Activated CD4-positive, alpha-beta T cell treated with anti-CD3 and anti-CD28 coated beads for 4 hours (primary cell): Measurements from ENCODE around the gene FBXO27.
"Not testable (repeated sequence)": the region's sequence is repeated elsewhere in the genome, so short reads cannot be mapped to it uniquely, and the experiment has no call there.

Experiments used
- DNase-seq, 2 donors: peaks; one replicate each; pipeline ENCODE4 v3.0.0-alpha.2; 2020

FBXO27 gene, protein sequence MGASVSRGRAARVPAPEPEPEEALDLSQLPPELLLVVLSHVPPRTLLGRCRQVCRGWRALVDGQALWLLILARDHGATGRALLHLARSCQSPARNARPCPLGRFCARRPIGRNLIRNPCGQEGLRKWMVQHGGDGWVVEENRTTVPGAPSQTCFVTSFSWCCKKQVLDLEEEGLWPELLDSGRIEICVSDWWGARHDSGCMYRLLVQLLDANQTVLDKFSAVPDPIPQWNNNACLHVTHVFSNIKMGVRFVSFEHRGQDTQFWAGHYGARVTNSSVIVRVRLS

DNA sequence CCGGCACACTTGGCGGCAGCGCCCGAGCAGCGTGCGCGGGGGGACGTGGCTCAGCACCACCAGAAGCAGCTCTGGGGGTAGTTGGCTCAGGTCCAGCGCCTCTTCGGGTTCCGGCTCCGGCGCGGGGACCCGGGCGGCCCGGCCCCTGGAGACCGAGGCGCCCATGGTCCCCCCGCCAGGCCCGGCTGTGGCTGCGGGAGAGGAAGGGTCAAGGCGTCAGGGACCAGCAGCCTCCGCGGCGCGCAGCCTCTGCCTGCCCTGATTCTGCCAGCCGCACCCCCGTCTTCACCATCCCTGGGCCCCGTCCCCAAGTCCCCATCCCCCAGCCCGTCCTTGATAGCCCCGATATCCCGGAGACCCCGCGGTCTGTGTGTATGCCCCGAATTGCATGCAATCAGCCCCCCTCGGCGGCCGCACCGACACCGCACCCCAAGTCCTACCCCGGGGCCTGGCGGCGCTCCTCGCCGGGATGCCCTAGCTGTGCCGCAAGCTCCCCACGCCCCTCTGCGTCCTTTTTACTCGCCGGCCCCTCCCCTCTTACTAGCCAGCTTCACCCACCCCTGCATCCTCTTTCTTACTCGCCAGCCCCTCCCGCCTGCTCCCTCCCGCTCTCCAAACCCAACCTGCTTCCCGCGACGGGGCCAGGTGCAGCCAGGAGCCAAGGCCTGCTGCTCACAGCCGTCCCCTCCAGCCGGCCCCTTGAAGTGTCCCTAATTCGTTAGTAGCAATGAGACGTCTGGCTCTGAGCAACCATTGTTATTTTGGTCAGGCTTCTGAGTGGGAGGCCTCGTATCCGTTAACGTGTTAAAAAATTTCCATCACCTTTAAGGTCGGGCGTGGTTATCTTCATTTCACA is at the start of gene FBXO27:
TSS of gene FBXO27 (minus strand) at position 487 of the 856 bp plus-strand sequence. CDS start at position 165, 322 bp downstream.
- DNase-seq: peak in 1 of 2 donors; percentile 5

DNA sequence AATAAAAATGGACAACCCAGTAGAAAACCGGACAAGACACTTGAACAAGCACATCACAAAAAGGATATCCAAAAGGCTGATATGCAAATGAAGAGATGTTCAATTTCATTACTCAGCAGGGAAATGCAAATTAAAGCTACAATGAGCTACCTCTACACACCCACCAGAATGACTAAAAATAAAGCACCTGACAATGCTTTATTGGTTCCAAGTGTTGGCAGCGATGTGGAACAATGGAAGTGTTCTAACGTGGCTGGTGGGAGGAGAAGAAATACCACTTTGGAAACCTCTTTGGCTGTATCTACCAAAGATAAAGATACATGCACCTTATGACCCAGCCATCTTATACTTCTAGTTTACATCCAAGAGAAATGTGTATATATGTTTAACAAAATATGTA is 48.1 kb upstream of the FBXO27 start:
- no peak for DNase-seq

DNA sequence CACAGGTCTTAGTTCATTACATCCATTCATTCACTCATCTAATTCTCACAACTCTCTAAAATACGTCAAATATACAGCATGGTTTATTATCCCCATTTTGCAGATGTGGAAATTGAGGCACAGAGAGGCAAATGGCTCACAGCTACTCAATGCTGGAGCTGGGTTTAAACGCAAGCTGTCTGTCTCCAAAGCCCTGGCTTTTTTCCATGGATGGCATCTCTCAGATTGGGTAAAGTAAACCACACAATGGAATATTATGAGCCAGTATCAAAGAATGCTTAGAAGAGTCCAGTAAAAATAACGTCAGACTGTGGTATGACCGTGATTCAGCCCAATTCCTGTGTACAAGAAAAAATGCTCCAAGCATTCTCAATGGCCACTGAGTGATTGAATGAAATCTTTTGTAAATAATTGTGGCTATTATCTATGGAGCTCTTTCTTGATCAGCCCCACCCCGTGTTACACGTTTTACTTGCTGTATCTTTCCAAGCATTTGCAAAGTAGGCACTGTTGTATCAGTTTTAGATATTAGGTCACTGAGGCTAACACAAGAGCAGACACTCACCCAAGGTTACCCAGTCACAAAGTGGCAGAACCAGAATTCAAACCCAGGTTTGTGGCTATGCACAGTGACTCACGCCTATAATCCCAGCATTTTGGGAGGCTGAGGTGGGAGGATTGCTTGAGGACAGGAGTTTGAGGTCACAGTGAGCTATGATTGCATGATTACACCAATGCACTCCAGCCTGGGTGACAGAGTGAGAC is 46.3 kb upstream of the FBXO27 start:
- DNase-seq: no peak

DNA sequence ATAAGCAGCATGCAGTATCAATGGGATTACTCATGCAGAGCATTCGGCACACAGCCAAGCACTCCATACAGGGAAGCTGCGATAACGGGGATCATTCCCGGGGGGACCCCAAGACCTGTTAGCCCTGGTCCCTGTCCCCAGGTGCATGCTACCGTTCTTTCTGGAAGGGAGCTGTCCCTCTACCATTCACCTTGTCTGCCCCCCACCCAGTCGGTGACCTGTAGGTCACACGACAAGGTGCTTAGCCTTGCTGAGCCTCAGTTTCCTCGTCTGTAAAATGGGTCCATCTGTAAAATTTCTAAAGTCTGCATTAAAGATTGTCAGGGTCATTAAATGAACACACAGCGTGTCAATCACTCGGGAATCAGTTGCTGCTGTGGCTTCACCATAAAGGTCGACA is 45.0 kb upstream of the FBXO27 start:
- no peak for DNase-seq

DNA sequence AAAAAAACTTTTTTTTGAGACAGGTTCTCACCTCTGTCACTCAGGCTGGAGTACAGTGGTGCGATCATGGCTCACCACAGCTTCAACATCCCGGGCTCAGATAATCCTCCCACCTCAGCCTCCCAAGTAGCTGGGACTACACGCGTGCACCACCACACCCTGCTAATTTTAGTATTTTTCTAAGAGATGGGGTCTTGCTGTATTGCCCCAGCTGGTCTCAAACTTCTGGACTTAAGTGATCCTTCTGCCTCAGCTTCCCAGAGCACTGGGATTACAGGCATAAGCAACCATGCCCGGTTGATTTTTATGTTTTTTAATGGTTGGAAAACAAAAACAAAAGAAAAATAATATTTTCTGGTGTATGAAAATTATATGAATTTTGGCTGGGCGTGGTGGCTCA is 42.6 kb upstream of the FBXO27 start:
- DNase-seq: no peak

DNA sequence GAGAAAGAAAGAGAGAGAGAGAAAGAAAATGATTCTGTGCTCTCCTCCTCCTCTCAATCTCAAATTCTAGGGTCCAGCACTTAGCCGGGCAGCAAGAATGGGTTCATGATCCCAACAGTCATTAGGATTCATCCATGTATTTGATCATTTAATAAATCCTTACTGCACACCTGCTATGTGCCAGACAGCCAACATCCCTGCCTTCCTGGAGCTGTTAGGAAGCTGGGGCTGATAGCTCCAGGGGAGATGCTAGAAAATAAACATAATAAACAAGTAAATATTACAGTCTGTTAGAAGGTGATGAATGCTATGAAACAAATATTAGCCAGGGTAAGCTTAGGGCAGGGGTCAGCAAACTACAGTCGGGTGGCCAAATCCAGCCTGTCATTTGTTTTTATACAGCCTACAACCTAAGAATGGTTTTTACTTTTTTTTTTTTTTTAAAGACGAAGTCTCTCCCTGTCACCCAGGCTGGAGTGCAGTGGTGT is 41.9 kb upstream of the FBXO27 start:
- DNase-seq: no peak

DNA sequence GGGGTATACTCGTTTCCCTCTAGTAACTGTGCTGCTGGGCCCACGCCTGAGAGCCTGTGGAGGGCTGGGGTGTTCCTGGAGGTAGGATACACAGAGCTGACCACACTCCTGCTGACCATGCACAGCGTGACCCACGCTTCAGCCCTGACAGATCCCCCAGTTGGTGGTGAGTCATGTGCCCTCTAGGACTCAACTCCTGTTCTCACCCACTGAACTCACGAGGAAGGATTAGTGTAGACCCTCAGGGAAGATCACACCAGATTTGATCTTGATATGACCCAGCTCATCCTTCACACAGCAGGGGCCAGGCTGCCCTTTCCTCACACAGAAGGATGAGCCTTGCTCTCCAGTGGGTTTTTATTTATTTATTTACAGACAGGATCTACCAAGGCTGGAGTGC is 38.5 kb upstream of the FBXO27 start:
- DNase-seq: no peak

DNA sequence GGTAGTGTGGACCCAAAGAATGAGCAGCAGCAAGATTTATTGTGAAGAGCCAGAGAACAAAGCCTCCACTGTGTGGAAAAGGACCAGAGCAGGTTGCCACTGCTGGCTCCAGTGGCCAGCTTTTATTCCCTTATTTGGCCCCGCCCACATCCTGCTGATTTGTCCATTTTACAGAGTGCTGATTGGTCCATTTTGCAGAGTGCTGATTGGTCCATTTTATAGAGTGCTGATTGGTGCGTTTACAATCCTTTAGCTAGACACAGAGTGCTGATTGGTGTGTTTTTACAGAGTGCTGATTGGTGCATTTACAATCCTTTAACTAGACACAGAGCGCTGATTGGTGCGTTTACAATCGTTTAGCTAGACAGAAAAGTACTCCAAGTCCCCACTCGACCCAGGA is 35.9 kb upstream of the FBXO27 start:
- DNase-seq: not testable (repeated sequence)

DNA sequence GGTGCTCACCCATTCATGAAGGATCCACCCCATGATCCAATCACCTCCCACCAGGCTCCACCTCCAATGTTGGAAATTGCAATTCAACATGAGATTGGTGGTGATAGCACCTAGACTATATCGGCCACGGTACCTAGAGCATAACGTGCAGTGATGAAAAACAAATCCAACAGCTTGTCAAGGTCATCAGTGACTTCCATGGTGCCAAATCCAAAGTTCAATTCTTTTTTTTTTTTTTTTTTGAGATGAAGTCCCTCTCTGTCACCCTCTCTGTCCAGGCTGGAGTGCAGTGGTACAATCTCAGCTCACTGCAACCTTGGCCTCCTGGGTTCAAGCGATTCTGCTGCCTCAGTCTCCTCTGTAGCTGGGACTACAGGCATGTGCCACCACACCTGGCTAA is 34.8 kb upstream of the FBXO27 start:
- no peak for DNase-seq

DNA sequence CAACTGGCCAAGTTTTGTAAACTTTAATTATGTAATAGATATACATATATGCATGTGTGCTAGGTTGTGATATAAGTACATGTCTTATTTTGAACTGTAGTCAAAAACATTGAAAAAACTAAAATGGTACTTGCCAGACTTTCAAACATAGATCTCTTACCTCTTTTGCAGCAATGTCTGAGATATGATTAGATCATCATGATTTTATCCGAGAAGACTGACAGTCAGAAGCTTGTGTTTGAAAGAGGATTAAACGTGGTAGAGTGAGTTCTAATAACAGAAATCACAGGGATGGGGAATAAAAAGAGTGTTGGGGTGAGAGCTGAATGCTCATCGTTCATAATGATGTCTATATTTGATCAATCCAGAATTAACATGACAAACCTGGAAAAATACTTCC is 33.6 kb upstream of the FBXO27 start:
- no peak for DNase-seq

DNA sequence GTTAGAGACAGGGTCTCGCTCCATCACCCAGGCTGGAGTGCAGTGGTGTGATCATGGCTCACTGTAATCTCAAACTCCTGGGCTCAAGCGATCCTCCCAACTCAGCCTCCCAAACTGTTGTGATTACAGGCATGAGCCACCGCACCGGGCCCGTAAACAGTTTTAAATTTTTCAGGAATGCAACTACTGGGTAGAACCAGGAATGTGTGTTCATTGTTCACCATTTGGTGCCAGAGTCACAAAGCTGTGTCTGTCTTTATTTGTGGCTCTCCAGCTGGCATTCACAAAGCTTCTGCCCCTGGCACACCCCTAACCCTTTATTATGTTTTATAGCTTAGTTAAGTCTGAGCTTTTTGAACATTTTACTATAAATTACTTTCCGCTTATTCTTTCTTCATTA is 32.1 kb upstream of the FBXO27 start:
- no peak for DNase-seq

DNA sequence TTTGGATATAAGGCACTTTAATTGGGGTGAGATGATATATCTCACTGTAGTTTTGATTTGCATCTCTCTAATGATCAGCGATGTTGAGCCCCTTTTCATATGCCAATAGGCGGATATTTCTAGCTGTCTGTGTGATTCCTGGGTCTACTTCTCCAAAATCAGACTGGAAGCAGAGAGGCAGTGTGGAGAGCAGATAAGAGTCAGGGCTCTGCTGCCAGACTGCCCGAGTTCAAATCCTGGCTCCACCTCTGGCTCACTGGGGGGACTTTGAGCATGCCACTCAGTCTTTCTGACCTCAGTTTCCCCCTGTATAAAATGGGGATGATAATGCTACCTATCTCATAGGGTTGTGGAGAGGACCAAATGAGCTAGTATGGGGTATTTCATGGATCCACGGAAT is 27.8 kb upstream of the FBXO27 start:
- no peak for DNase-seq

DNA sequence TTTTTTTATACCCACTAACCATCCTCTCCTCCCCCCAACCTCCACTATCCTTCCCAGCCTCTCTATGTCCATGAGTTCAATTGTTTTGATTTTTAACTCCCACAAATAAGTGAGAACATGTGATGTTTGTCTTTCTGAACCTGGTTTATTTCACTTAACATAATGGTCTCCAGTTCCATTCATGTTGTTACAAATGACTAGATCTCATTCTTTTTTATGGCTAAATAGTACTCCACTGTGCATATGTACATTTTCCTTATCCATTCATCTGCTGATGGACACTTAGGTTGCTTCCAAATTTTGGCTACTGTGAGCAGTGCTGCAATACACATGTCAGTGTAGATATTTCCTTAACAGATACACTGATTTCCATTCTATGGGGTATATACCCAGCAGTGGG is 27.0 kb upstream of the FBXO27 start:
- no peak for DNase-seq

DNA sequence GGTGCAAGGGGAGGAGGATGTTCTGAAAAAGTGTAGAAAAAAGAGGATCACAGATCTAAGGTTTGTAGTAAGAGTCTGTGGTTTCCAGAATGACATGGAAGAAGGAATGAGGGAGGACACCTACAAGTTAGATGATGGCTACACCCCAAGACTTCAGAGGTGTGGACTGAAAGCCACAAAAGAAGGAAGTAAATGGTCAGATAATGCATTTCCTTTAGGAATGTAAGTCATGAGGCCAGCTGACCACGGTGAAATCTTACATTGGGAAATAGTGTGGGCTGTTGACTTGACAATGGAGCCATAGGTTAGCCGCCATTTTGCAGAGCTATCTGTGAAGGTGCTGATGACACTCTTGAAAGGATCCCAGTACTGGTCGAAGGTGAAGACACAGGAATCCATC is 25.3 kb upstream of the FBXO27 start:
- DNase-seq: no peak

DNA sequence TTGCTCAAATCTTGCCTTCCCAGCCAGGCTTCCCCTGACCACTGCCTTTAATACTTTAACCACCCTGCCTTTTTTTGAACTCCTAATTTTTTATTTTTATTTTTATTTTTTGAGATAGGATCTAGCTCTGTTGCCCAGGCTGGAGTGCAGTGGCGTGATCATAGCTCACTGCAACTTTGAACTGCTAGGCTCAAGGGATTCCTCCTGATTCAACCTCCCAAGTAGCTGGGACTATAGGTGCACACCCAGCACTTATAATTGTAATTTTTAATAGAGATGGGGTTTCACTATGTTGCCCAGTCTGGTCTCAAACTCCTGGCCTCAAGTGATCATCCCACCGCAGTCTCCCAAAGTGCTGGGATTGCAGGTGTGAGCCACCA is 21.7 kb upstream of the FBXO27 start:
- DNase-seq: no peak

DNA sequence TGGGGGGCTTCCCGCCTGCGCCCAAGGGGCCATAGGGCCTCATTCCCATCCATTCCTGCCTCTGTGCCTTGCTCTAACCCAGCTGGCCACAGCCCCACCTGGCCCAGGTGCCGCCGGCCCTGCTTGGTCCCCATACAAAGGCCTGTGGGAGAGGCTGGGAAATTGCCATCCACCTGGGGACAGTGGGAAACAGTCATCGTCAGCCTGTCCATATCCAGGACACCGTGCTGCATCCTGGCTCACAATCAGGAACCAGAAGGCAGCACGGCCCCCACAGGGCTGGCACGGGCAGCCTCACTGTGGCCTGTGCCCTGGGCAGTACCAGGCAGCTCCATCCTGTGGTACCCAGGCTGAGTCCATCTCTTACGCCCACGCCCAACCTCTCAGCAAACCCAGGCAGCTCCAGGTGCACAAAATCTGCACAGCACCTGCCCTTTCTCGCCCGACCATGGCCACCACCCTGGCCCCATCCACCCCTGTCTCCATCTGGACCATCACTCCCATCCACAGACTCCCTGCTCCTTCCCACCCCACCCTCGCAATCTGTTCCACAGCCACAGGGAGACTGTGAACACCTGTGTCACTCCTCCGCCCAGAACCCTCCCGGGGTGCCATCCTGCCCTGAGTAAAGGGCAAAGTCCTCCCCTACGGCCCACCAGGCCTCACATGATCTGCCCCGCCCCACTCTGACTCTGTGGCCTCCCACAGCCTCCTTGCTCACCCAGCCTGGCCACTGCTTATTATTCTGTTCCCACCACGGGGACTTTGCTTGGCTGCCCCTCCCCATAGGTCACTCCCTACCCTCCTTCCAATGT is 21.1 kb upstream of the FBXO27 start:
- DNase-seq: no peak

DNA sequence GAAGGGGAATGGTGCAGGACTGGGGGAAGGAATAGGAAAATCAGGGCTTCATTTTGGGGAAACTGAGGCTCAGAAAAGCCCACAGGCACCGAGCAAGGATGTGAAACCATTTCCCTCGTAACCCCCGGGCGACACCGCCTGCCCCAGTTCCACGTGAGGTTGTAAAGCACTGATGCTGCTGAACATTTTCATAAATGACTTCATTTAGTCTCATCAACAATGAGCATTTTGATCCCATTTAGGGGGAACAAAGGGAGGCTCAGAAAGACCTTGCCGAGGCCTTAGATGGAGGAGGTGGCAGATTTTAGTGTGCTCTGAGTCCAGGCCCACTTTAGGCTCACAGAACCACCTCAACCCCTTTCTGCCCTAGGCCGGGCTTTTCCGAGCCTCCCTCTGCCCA is 20.5 kb upstream of the FBXO27 start:
- DNase-seq: no peak

DNA sequence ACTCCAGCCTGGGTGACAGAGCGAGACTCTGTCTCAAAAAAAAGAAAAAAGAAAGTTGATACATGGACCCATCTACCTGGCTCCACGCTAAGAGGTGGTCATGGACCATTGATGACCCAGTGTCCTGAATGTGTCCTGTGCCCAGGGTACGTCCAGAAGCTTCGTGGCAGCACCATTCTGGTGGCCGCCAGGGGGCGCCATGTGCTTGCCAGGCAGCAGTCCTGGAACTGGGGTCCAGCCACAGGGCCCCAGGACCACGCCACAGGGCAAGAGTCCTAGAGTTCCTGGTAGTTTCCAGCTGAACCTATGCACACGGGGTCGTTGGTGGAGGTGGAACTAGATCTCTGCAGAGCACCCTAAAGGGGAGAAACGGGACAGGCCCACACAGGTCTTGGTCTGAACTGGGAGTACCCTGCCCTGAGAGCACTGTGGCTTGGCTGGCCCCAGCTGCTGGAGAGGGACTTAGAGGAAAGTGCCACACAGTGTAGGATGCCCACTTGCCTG is 19.9 kb upstream of the FBXO27 start:
- DNase-seq: peak; percentile 66 to 68

DNA sequence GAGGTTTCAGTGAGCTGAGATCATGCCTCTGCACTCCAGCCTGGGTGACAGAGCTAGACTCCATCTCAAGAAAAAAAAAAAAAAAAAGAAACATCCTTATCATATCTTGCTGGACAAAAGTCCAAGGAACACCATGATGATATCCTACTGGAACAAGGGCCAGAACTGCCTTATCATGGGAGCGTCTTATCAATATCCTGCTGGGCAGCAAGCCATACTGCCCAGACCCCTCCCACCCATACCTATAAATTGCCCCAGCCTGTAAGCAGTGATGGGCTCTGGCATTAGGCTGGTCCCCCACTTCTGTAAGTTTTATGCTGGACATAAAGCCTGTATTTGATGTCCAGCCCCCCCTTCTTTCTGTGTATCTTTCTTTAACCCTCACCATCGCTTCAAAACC is 14.7 kb upstream of the FBXO27 start:
- no peak for DNase-seq

DNA sequence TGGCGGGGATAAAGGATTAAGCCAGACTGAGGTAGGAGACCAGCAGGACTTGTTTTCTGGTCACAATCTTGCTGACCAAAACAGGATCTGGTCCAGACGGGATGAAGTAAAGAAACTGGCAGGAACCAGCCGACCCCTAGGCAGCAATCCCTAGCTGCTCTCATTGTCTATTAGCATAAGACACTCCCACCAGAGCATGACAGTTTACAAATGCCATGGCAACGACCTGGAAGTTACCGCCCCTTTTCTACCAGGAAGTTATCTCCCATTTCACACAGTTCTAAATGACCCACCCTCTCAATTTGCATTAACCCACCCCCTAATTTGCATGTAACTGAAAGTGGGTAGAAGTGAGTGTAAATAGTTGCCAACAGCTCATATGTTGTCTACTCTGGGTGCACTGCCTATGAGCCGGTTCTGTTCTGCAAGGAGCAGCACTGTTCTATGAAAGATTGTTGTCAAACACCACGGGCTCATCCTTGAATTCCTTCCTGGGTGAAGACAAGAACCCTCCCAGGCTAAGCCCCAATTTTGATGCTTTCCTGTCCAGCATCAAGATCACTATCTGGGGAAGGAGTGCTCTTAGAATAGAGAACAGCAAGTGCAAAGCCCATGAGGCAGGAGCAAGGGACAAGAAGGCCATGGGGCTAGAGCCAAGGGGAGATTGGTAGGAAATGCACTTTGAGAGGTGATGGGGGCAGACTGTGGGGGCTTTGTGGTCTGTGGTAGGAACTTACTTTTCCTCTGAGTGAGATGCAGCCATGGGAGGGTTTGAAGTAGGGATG is 13.9 kb upstream of the FBXO27 start:
- no peak for DNase-seq

DNA sequence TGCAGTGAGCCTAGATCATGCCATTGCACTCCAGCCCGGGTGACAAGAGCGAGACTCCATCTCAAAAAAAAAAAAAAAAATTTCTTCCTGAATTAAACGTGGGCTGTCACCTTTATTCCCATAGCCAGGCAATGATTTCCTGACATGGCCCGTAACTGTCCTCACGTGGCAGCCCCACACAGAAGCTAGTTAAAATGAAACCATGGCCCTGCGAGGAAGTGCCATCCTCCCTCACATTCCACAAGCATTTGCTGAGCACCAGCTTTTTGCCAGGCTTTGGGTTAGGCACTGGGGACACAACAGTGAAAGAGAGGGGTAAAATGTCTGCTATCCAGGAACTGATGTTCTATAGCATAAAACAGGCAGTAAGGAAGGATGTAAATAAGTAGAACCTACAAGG is 13.2 kb upstream of the FBXO27 start:
- DNase-seq: no peak

DNA sequence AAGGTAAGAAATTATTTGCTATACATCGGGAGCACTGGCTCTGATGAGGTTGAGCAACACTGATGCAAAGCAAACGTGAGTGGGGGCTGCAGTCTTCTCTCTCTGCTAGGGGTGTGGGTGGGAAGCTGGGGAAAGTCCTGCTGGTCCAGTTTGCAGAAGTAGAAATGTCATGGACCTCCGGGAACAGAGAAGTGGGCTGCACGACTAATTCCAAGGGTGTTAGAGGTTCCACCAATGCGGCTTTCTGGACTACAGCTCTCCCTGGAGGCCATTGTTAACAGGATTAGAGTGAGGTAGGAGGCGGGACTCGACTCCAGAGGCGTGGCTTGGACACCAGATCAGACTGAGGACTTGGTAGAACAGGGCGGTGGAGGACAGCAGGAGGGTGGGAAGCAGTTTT is 5.7 kb upstream of the FBXO27 start:
- no peak for DNase-seq
